ENCODE results near the gene C14orf39.

Gene C14orf39

GRCh38 chr14:60505448-60505847 lies 19.6 kb upstream of the C14orf39 start:
- no peak overlapping the region for H3K4me2 ChIP-seq (ENCODE audit: low read depth, low read length, poor library complexity, severe bottlenecking)
- H3F3A ChIP-seq (ENCODE audit: low read depth), result no peaks in the 10 kb centered on the region
- H3K4me1 ChIP-seq (ENCODE audit: insufficient read depth, low read length, poor library complexity, severe bottlenecking), result no peaks in the 10 kb centered on the region
- no peaks in the 10 kb centered on the region for H3K9me2 ChIP-seq (replicated peaks; ENCODE audit: low read depth, low read length)
- H3K27me3 ChIP-seq (ENCODE audit: insufficient read depth, low read length, poor library complexity, severe bottlenecking), result no peaks in the 10 kb centered on the region
- H3K79me2 ChIP-seq (ENCODE audit: insufficient read depth, low read length), result no peaks in the 10 kb centered on the region
- TF ChIP-seq CTCF (conservative IDR thresholded peaks at IDR 0.05; ENCODE audit: low read length) (no peak), EZH2phosphoT487 (IDR thresholded peaks at IDR 0.05; ENCODE audit: borderline replicate concordance) (no peak)
- H3K4me3 ChIP-seq (ENCODE audit: low read length, poor library complexity, severe bottlenecking), result no peak overlapping the region
- H3K36me3 ChIP-seq (ENCODE audit: insufficient read depth, low read length), result no peaks in the 10 kb centered on the region
- H2AFZ ChIP-seq (ENCODE audit: low read length), result no peak overlapping the region
- no peak overlapping the region for H3K9ac ChIP-seq (ENCODE audit: low read depth, low read length, poor library complexity, severe bottlenecking)
- no peaks in the 10 kb centered on the region for H3K9me3 ChIP-seq (ENCODE audit: insufficient read depth, low read depth, low read length)
- no peaks in the 10 kb centered on the region for H4K20me1 ChIP-seq (ENCODE audit: insufficient read depth, low read length, poor library complexity, severe bottlenecking)

GRCh38 chr14:60502541-60502940 lies 16.7 kb upstream of the C14orf39 start:
- H3K4me2 ChIP-seq (ENCODE audit: low read depth, low read length, poor library complexity, severe bottlenecking), result no peak overlapping the region
- H3K4me3 ChIP-seq (ENCODE audit: low read length, poor library complexity, severe bottlenecking), result no peak overlapping the region
- no peaks in the 10 kb centered on the region for H3K27me3 ChIP-seq (ENCODE audit: insufficient read depth, low read length, poor library complexity, severe bottlenecking)
- no peaks in the 10 kb centered on the region for H3K9me3 ChIP-seq (ENCODE audit: insufficient read depth, low read depth, low read length)
- no peak overlapping the region for H2AFZ ChIP-seq (ENCODE audit: low read length)
- no peaks in the 10 kb centered on the region for H3K9me2 ChIP-seq (replicated peaks; ENCODE audit: low read depth, low read length)
- H4K20me1 ChIP-seq (ENCODE audit: insufficient read depth, low read length, poor library complexity, severe bottlenecking), result no peaks in the 10 kb centered on the region
- H3K9ac ChIP-seq (ENCODE audit: low read depth, low read length, poor library complexity, severe bottlenecking), result no peak overlapping the region
- H3K79me2 ChIP-seq (ENCODE audit: insufficient read depth, low read length), result no peaks in the 10 kb centered on the region
- H3K36me3 ChIP-seq (ENCODE audit: insufficient read depth, low read length), result no peaks in the 10 kb centered on the region
- H3F3A ChIP-seq (ENCODE audit: low read depth), result no peaks in the 10 kb centered on the region
- TF ChIP-seq EZH2phosphoT487 (IDR thresholded peaks at IDR 0.05; ENCODE audit: borderline replicate concordance), result no peak
- TF ChIP-seq CTCF (conservative IDR thresholded peaks at IDR 0.05; ENCODE audit: low read length), result no peak
- no peaks in the 10 kb centered on the region for H3K4me1 ChIP-seq (ENCODE audit: insufficient read depth, low read length, poor library complexity, severe bottlenecking)

GRCh38 chr14:60495946-60496345 lies 10.1 kb upstream of the C14orf39 start:
- no peaks in the 10 kb centered on the region for H3K36me3 ChIP-seq (ENCODE audit: insufficient read depth, low read length)
- no peaks in the 10 kb centered on the region for H3K9me2 ChIP-seq (replicated peaks; ENCODE audit: low read depth, low read length)
- TF ChIP-seq CTCF (conservative IDR thresholded peaks at IDR 0.05; ENCODE audit: low read length) (no peak), EZH2phosphoT487 (IDR thresholded peaks at IDR 0.05; ENCODE audit: borderline replicate concordance) (no peak)
- no peaks in the 10 kb centered on the region for H4K20me1 ChIP-seq (ENCODE audit: insufficient read depth, low read length, poor library complexity, severe bottlenecking)
- no peak overlapping the region for H3K4me3 ChIP-seq (ENCODE audit: low read length, poor library complexity, severe bottlenecking)
- H3K9me3 ChIP-seq (ENCODE audit: insufficient read depth, low read depth, low read length), result no peaks in the 10 kb centered on the region
- no peaks in the 10 kb centered on the region for H3K79me2 ChIP-seq (ENCODE audit: insufficient read depth, low read length)
- H3F3A ChIP-seq (ENCODE audit: low read depth), result no peaks in the 10 kb centered on the region
- no peak overlapping the region for H3K9ac ChIP-seq (ENCODE audit: low read depth, low read length, poor library complexity, severe bottlenecking)
- H3K27me3 ChIP-seq (ENCODE audit: insufficient read depth, low read length, poor library complexity, severe bottlenecking), result peaks cover 5% of the 10 kb centered on the region
- H3K4me1 ChIP-seq (ENCODE audit: insufficient read depth, low read length, poor library complexity, severe bottlenecking), result no peaks in the 10 kb centered on the region
- H2AFZ ChIP-seq (ENCODE audit: low read length), result no peak overlapping the region
- no peak overlapping the region for H3K4me2 ChIP-seq (ENCODE audit: low read depth, low read length, poor library complexity, severe bottlenecking)

Data from Loucy (cell line).